GM23338 (cell line): ENCODE data around the gene SYNDIG1. TPM values are rescaled to one million over a fixed set of nuclear protein-coding genes. Genes with fewer than 3 reads are reported as not detected.

Experiments
- ATAC-seq: fragments of 200-7000 bp; cut with Tn5 transposase; 3 replicates; pipeline ENCODE4 v1.9.1; 2020
- DNase-seq: peaks from one replicate; pipeline ENCODE4 v3.0.0-alpha.2; 2015; ENCODE audit warnings: low spot score
- H2AFZ ChIP-seq: fragments of 200-600 bp; sonication (generic); 2 replicates; pipeline ENCODE4 v1.8.0; 2016; ENCODE audit warnings: antibody characterized with exemption, mild to moderate bottlenecking, moderate library complexity
- H3F3A ChIP-seq: fragments of 200-600 bp; sonication (generic); replicated peaks from 2 replicates; pipeline ENCODE4 v1.8.0; 2017; ENCODE audit warnings: antibody characterized with exemption, mixed run types, low read depth
- H3K27ac ChIP-seq: fragments of 200-600 bp; sonication (generic); 2 replicates; pipeline ENCODE4 v1.6.1; 2016; ENCODE audit warnings: low read depth
- H3K27me3 ChIP-seq: fragments of 200-600 bp; sonication (generic); 2 replicates; pipeline ENCODE4 v1.8.0; 2016; ENCODE audit warnings: mild to moderate bottlenecking, mixed run types, moderate library complexity; ENCODE audit not compliant: insufficient read depth
- H3K36me3 ChIP-seq: fragments of 200-600 bp; sonication (generic); 2 replicates; pipeline ENCODE4 v1.8.0; 2016; ENCODE audit warnings: mild to moderate bottlenecking; ENCODE audit not compliant: insufficient read depth
- H3K4me1 ChIP-seq: fragments of 200-600 bp; sonication (generic); 2 replicates; pipeline ENCODE4 v1.8.0; 2016; ENCODE audit warnings: mild to moderate bottlenecking, moderate library complexity; ENCODE audit not compliant: insufficient read depth
- H3K4me2 ChIP-seq: fragments of 200-600 bp; sonication (generic); 2 replicates; pipeline ENCODE4 v1.7.1; 2017; ENCODE audit warnings: mixed run types
- H3K4me3 ChIP-seq: fragments of 200-600 bp; sonication (generic); 2 replicates; pipeline ENCODE4 v1.6.1; 2016; ENCODE audit warnings: mixed run types
- H3K79me2 ChIP-seq: fragments of 200-600 bp; sonication (generic); replicated peaks from 2 replicates; pipeline ENCODE4 v1.8.0; 2017; ENCODE audit warnings: mild to moderate bottlenecking; ENCODE audit not compliant: insufficient read depth
- H3K9me2 ChIP-seq: fragments of 200-600 bp; sonication (generic); 2 replicates; pipeline ENCODE4 v1.8.0; 2017; ENCODE audit not compliant: insufficient read depth
- H4K20me1 ChIP-seq: fragments of 200-600 bp; sonication (generic); replicated peaks from 2 replicates; pipeline ENCODE4 v1.8.0; 2017; ENCODE audit warnings: mild to moderate bottlenecking; ENCODE audit not compliant: insufficient read depth
- H3K27ac Mint-ChIP-seq: 2 replicates; pipeline ENCODE4 v1.8.0; 2020; ENCODE audit warnings: inconsistent platforms, mild to moderate bottlenecking, moderate library complexity, mixed read lengths
- H3K27me3 Mint-ChIP-seq: 3 replicates; pipeline ENCODE4 v1.8.0; 2022; ENCODE audit warnings: low read depth, mild to moderate bottlenecking, moderate library complexity, mixed read lengths, inconsistent platforms; ENCODE audit not compliant: insufficient read depth, poor library complexity
- H3K36me3 Mint-ChIP-seq: 3 replicates; pipeline ENCODE4 v1.8.0; 2021; ENCODE audit warnings: low read depth, mild to moderate bottlenecking, inconsistent platforms, moderate library complexity, mixed read lengths
- H3K4me1 Mint-ChIP-seq: 3 replicates; pipeline ENCODE4 v1.8.0; 2020; ENCODE audit warnings: mild to moderate bottlenecking, inconsistent platforms, mixed read lengths
- H3K4me3 Mint-ChIP-seq: 3 replicates; pipeline ENCODE4 v1.8.0; 2021; ENCODE audit warnings: moderate library complexity, mild to moderate bottlenecking, inconsistent platforms, mixed read lengths
- H3K9me3 Mint-ChIP-seq: 3 replicates; pipeline ENCODE4 v1.8.0; 2020; ENCODE audit warnings: moderate library complexity, mild to moderate bottlenecking, inconsistent platforms, mixed read lengths
- CTCF ChIP-seq, 2 experiments: fragments of 200-600 bp in 1 of 2; sonication (generic) in 1 of 2; conservative IDR thresholded peaks; 2 replicates each; pipeline versions ENCODE4 v1.5.1 to v1.6.1; 2016 to 2017; ENCODE audit warnings: antibody characterized with exemption in 2 of 2, low read depth in 2 of 2, mild to moderate bottlenecking in 2 of 2, moderate library complexity in 1 of 2
- EZH2 ChIP-seq: fragments of 200-600 bp; sonication (generic); IDR thresholded peaks from one replicate; pipeline ENCODE4 v1.8.0; 2017; ENCODE audit warnings: antibody characterized with exemption, mild to moderate bottlenecking, low read depth; ENCODE audit not compliant: unreplicated experiment
- EZH2phosphoT487 ChIP-seq: fragments of 200-600 bp; sonication (generic); IDR thresholded peaks from one replicate; pipeline ENCODE4 v1.8.1; 2018; ENCODE audit warnings: antibody characterized with exemption; ENCODE audit not compliant: unreplicated experiment
- JUNB ChIP-seq: IDR thresholded peaks from one replicate; pipeline ENCODE4 v1.6.1; 2016; ENCODE audit warnings: antibody characterized with exemption; ENCODE audit not compliant: unreplicated experiment
- NANOG ChIP-seq: IDR thresholded peaks from 2 replicates; pipeline ENCODE4 v1.6.1; 2016; ENCODE audit warnings: antibody characterized with exemption, borderline replicate concordance
- REST ChIP-seq: IDR thresholded peaks from one replicate; pipeline ENCODE4 v1.6.1; 2018; ENCODE audit warnings: antibody characterized with exemption; ENCODE audit not compliant: unreplicated experiment
- STAT1 ChIP-seq: IDR thresholded peaks from one replicate; pipeline ENCODE4 v1.6.1; 2016; ENCODE audit warnings: antibody characterized with exemption; ENCODE audit not compliant: unreplicated experiment
- ZNF331 ChIP-seq: fragments of 250-450 bp; sonication (Bioruptor Pico); IDR thresholded peaks from 2 replicates; pipeline ENCODE4 v1.5.0; 2020; ENCODE audit warnings: low read depth, mild to moderate bottlenecking, moderate library complexity
- ZNF462 ChIP-seq: fragments of 250-450 bp; sonication (Bioruptor Pico); IDR thresholded peaks from 2 replicates; pipeline ENCODE4 v1.5.0; 2020; ENCODE audit warnings: mild to moderate bottlenecking, moderate library complexity
- polyA plus RNA-seq: library from polyadenylated mRNA; unstranded; fragments of >200 nt; fragmentation: Nextera tagmentation; extraction: Ambion mirVana; gene quantifications from 2 replicates; pipeline ENCODE4 v1.2.1, GENCODE V29; 2016
- total RNA-seq: library from RNA; depleted of rRNA; stranded (reverse); fragments of >200 nt; shearing (Covaris generic); gene quantifications from 2 replicates; pipeline ENCODE4 v1.2.3, GENCODE V29; 2014

SYNDIG1 gene
- total and polyA plus RNA-seq, 2 experiments from 2014 or later, result 2.8 to 4.8 TPM

- H3K36me3 Mint-ChIP-seq, result no peaks in the 10 kb centered on the region; the same call in 2 of the 3 replicates
- peaks cover 9% of the 10 kb centered on the region for H3K27me3 Mint-ChIP-seq
- no peak overlapping the region for H3K4me2 ChIP-seq
- H3K9me2 ChIP-seq, result no peaks in the 10 kb centered on the region
- H2AFZ ChIP-seq, result no peak overlapping the region
- no peak overlapping the region for H3K27ac ChIP-seq
- H3K4me3 ChIP-seq, result no peak overlapping the region
- no peak for TF ChIP-seq JUNB
- H3F3A ChIP-seq, result no peaks in the 10 kb centered on the region
- H3K4me3 Mint-ChIP-seq, result no peak overlapping the region
- H3K4me1 ChIP-seq, result no peaks in the 10 kb centered on the region
- ATAC-seq, result no peak
- DNase-seq, result no peak
- no peak overlapping the region for H3K27ac Mint-ChIP-seq
- no peaks in the 10 kb centered on the region for H3K9me3 Mint-ChIP-seq
- no peaks in the 10 kb centered on the region for H3K36me3 ChIP-seq
- no peaks in the 10 kb centered on the region for H4K20me1 ChIP-seq
- no peaks in the 10 kb centered on the region for H3K27me3 ChIP-seq
- H3K79me2 ChIP-seq, result no peaks in the 10 kb centered on the region
- H3K4me1 Mint-ChIP-seq, result no peaks in the 10 kb centered on the region; the same call in 2 of the 3 replicates
Observed at GRCh38 chr20:24584078-24584477, 114.6 kb downstream of the SYNDIG1 start.

- ATAC-seq (no peak), DNase-seq (no peak)
- no peak overlapping the region for H3K27ac ChIP-seq
- no peak overlapping the region for H2AFZ ChIP-seq
- no peak overlapping the region for H3K4me3 ChIP-seq
- Mint-ChIP-seq H3K36me3 (no peaks in the 10 kb centered on the region; the same call in 2 of the 3 replicates), H3K9me3 (no peaks in the 10 kb centered on the region), H3K4me1 (peaks cover 3% of the 10 kb centered on the region), H3K27ac (no peak overlapping the region), H3K27me3 (peaks cover 9% of the 10 kb centered on the region), H3K4me3 (no peak overlapping the region)
- no peaks in the 10 kb centered on the region for H3K9me2 ChIP-seq
- no peaks in the 10 kb centered on the region for H3K79me2 ChIP-seq
- no peaks in the 10 kb centered on the region for H4K20me1 ChIP-seq
- no peaks in the 10 kb centered on the region for H3K36me3 ChIP-seq
- H3K27me3 ChIP-seq, result no peaks in the 10 kb centered on the region
- H3K4me2 ChIP-seq, result no peak overlapping the region
- no peaks in the 10 kb centered on the region for H3F3A ChIP-seq
- no peaks in the 10 kb centered on the region for H3K4me1 ChIP-seq
- TF ChIP-seq NANOG (no peak), EZH2 (no peak), ZNF462 (CRISPR knock-in tag) (no peak), STAT1 (no peak), EZH2phosphoT487 (no peak), ZNF331 (CRISPR knock-in tag) (no peak), REST (no peak), CTCF (conservative IDR thresholded peaks at IDR 0.05; ENCODE audit: low read depth in 2 of 2) (no peak)
Observed at GRCh38 chr20:24584538-24585356, 115.3 kb downstream of the SYNDIG1 start.
